ENCODE measurements around the gene TM6SF1.
"Not testable (repeated sequence)": the region's sequence is repeated elsewhere in the genome, so short reads cannot be mapped to it uniquely, and the experiment has no call there.

Gene TM6SF1

GRCh38 chr15:83106994-83107840, at the start of gene TM6SF1:
TSS of gene TM6SF1 (plus strand) at chr15:83107645. CDS start at chr15:83107681, 36 bp downstream.
- no peak for DNase-seq

DNA sequence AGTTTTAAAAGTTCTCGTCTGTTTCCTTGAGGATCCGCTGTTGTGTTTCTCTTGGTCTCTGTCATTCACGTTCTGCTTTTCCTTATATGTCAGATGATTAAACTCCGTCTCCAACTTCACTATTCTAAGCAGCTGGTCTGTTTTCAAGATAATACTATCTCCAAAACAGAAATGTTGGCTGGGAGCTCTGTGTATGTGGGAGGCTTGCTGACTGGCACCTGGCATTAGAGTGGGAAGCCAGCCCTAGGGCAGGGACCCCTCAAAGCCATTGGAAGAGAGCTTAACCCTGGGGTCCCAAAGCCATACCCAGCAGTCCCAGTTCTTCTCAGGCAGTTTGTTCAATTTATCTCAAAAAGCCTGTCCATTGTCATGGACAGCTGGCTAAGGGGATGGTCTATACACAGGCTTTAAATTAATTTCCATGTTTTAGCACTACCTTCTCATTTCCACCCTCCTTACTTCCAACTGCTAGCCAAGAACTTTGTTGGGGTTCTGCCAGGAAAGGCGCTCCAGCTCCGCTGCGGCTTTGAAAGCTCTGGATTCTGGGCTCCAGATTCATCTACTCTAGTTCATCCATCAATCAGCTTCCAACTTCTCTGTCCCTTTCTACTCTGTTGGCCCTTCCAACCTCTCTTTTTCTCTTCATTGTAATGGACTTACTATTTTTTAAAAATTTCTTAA, 49.6 kb upstream of the TM6SF1 start:
- no peak for DNase-seq

DNA sequence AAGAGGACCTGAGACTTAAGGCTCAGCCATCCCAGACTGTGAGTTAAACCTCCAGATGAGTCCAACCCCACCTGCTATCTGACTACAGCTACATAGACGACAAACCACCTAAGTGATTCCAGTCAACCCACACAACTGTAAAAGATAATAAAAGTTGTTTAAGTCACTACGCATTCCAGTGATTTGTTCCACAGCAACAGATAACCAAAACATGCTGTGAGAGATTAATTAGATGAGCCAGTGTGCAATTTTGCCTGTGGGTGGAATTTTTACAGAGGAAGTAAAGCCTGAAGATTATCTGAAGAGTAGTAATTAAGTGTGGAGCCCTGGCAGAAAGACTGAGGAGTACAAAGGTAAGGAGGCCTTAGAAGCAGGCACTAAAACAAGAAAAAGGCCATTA, 45.8 kb upstream of the TM6SF1 start:
- DNase-seq, result no peak

DNA sequence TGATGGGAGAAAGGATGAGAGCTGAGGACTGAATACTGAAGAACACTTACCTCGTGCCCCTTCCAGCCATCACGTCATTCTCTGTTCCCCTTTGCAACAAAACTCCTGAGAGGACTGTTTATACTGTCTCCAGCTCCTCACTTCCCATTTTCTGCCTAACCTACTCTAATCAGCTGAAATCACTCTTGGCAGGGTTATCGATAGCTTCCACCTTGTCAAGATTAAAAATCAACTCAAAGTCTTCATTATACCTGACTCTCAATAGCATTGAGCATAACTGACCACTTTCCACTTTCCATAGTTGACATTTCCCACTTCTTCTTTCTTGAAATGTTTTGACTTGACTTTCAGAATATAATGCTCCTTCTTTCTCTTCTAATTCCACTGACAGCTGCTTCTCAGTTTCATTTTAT, 44.7 kb upstream of the TM6SF1 start:
- no peak for DNase-seq

GRCh38 chr15:83063551-83063950, 43.9 kb upstream of the TM6SF1 start:
- DNase-seq, result no peak

- DNase-seq, result peak; percentile 1
These were observed 42.6 kb upstream of the TM6SF1 start for GRCh38 chr15:83064859-83065258.

- no peak for DNase-seq
These were observed 42.0 kb upstream of the TM6SF1 start for GRCh38 chr15:83065431-83065830.

DNA sequence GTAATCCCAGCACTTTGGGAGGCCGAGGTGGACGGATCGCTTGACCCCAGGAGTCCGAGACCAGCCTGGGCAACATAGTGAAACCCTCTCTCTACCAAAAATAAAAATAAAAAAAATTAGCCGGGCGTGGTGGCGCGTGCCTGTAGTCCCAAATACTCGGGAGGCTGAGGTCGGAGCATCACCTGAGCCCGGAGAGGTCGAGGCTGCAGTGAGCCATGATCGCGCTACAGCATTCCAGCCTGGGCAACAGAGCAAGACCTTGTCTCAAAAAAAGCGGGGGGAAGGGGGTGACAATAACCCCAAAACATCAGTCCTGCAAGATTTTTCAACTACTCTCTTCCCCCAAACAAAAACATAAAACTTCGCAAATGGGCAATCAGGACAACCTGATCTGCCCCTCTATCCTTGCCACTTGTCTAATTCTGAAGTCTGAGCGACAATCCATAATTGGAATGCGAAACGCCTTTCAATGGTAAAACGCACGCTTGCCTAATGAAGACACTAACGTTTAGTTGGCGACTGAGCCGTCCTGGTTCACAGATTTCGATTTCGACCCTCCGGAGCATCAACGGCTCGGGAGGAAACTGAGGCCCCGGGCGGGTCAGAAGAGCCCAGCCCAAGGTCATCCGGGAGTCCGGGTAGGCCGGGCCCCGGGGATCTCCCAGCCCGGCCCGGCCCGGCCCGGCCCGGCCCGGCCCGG, 41.3 kb upstream of the TM6SF1 start:
- no peak for DNase-seq

- DNase-seq, result peak; percentile 77
These were observed 40.5 kb upstream of the TM6SF1 start, which contains the start of gene BTBD1 for GRCh38 chr15:83066734-83067637. TSS of gene BTBD1 (minus strand) at chr15:83067252. CDS start at chr15:83067151, 101 bp downstream.

- no peak for DNase-seq
These were observed 39.8 kb upstream of the TM6SF1 start for GRCh38 chr15:83067638-83067962.

DNA sequence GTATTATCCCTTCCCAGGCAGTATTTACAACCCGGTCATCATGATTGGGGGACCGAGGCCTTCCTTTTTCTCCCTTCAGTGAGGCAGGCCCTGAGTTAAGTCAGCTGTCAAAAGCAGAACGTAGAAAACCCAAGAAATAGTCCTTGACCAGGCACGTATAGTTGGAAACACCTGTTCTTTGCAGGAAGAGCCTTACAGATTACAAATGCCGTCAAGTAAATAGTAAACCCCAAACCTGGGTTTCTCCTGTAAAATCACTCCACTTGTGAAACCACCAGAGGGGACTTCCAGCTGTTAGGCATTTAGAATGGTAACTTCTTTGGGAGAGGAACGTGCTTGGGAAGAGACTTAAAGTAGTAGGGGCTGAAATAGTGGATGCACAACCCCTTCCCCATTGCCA, 39.4 kb upstream of the TM6SF1 start:
- DNase-seq, result no peak

DNA sequence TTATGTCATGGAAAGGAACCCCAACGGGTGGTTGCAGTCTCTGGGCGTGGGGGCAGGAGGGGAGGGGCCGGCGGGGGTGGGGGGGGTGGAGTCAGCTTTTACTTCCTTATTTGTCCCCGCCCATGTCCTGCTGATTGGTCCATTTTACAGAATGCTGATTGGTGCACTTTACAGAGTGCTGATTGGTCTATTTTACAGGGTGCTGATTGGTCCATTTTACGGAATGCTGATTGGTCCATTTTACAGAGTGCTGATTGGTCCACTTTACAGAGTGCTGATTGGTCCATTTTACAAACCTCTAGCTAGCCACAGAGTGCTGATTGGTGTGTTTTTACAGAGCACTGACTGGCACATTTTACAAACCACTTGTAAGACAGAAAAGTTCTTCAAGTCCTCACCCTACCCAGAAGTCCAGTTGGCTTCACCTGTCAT, 38.2 kb upstream of the TM6SF1 start:
- not testable (repeated sequence) for DNase-seq

DNA sequence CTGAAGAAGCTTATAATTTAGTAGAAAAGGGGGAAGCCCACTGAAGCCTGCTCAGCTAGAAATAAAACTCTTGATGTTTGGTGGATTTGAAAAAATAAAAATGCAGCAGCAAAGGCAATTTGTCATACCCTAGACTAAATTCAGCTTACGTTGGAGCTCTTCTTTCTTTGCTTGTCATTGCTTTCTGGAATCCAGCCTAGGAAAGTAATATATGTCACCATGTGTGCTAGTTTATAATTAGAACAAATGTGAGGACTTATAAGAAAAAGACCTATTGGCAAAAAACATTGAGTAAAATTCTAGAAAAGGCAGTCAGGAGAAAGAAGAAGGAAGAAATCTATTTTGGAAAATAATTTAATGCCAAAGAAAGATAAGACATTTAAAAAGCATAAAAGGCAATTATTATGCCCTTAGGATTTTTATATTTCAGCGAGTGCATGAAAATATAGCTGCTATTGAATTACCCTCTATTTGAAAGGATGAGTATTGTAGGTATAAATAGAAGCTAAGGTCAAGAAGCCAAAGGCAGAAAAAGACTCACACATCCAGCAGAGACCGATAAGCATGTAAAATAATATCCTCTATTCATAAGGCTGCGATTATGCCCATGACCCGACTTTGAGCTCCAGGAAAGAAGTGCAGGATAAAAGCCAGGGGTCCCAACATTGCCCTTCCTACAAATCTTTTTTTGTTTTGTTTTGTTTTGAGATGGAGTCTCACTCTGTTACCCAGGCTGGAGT, 29.8 kb upstream of the TM6SF1 start:
- peak; percentile 7 for DNase-seq

GRCh38 chr15:83078712-83079111, 28.7 kb upstream of the TM6SF1 start:
- no peak for DNase-seq

- DNase-seq, result no peak
These were observed 26.0 kb upstream of the TM6SF1 start for GRCh38 chr15:83081256-83082014.

DNA sequence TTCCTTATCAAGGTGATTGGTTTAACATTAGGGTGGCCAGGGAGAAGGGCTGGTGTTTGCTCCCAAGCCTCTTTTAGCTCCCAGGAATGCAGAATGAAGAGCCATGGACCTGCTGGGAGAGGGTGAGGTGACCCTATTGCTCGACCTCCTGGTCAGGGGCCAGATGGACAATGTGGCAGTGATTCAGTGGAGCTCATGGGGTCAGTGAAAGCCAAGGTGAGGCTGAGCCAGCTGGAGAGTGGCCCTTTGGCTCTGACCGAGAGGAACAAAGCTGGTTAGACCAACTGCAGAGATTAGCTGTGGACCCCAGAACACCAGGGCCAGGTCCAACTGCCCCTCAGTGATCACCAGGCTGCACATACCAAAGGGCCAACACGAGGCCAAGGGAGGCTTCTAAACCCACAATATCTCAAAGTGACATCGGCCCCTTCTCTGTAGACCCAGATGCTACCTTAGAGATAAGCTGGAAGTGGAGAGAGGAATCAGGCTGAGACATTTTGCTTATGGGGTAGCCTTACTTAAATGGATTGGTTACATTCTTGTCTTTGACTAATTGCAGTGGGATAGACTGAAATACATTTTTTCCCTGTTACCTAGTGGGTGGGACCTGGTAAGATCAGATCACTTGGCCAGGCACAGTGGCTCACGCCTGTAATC, 24.6 kb upstream of the TM6SF1 start:
- DNase-seq, result no peak

- DNase-seq, result not testable (repeated sequence)
These were observed 22.0 kb upstream of the TM6SF1 start for GRCh38 chr15:83085461-83085860.

GRCh38 chr15:83085864-83086552, 21.4 kb upstream of the TM6SF1 start:
- not testable (repeated sequence) for DNase-seq

DNA sequence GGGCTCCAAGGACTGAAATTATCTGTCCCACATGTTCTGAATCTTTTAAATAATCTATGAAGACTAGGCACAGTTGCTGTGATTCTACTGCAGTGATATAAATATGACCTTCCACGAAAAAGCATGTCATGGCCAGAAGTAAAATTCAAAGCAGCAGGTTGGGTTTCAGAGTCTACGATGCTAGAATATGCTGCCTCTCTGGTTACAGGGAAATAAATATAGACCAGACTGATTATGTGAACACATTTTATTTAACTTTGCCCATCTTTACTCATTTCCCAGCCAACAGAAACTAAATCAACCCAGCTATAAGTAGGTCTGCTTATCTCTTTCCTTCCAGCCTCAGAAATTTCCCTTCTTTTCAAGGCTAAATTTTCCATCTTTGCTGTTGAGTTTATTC, 19.9 kb upstream of the TM6SF1 start:
- DNase-seq, result no peak

GRCh38 chr15:83088876-83089275, 18.6 kb upstream of the TM6SF1 start:
- no peak for DNase-seq

Measured in NCI-H1092 treated with DMSO at 0.1 percent for 48 hours (cell line).